Psoas muscle (tissue), 8 donors: ENCODE data around the gene GAS6. TPM values are rescaled to one million over a fixed set of nuclear protein-coding genes. Genes with fewer than 3 reads are reported as not detected.

Experiments
- ATAC-seq, 4 donors: fragments of 200-7000 bp; cut with Tn5 transposase; one replicate each; pipeline ENCODE4 v1.9.1; 2020; ENCODE audit warnings: moderate library complexity in 3 of 4, mild to moderate bottlenecking in 2 of 4
- DNase-seq, 2 donors: peaks; one replicate each; pipeline ENCODE4 v3.0.0-alpha.2; 2020
- H3K27ac ChIP-seq: fragments of 200-600 bp; one replicate; pipeline ENCODE4 v1.8.0; 2022
- H3K27me3 ChIP-seq, 3 donors: fragments of 200-600 bp in 1 of 3; one replicate each; pipeline versions ENCODE4 v1.6.1 to v1.8.0; 2013 to 2022; ENCODE audit warnings: low read length in 2 of 3, mild to moderate bottlenecking in 2 of 3, moderate library complexity in 1 of 3; ENCODE audit not compliant: insufficient read depth in 3 of 3
- H3K36me3 ChIP-seq, 2 donors: fragments of 200-600 bp in 1 of 2; one replicate each; pipeline versions ENCODE4 v1.6.1 to v1.8.0; 2013 to 2022; ENCODE audit warnings: low read depth in 1 of 2, mild to moderate bottlenecking in 1 of 2, moderate library complexity in 1 of 2; ENCODE audit not compliant: insufficient read depth in 1 of 2
- H3K4me1 ChIP-seq: fragments of 200-600 bp; one replicate; pipeline ENCODE4 v1.8.0; 2022
- H3K4me3 ChIP-seq: fragments of 200-600 bp; one replicate; pipeline ENCODE4 v1.8.0; 2022; ENCODE audit warnings: mild to moderate bottlenecking
- H3K9me3 ChIP-seq: fragments of 200-600 bp; one replicate; pipeline ENCODE4 v1.8.0; 2022
- CTCF ChIP-seq: fragments of 200-600 bp; IDR thresholded peaks from one replicate; pipeline ENCODE4 v1.8.0; 2022; ENCODE audit warnings: antibody characterized with exemption
- WGBS, 3 donors: extraction: QIAGEN DNeasy Blood & Tissue Kit; methylation state at CpG; one replicate each; pipeline versions ENCODE4 v1.1.6 to v1.1.7; 2013; 5-methylcytosine and 5-hydroxymethylcytosine counted together
- intact Hi-C, 2 donors: fragments of 100-400 bp; cut with DNase I; formaldehyde crosslinking; loops; one replicate each; pipeline versions ENCODE4 v1.11.0 to v1.14.2; 2022
- polyA plus RNA-seq, 3 donors: library from polyadenylated mRNA; stranded (reverse); fragments of 200-250 nt; gene quantifications; one replicate each; pipeline ENCODE4 v1.2.3, GENCODE V29; 2013
- total RNA-seq, 4 donors: library from RNA; stranded (reverse); fragmentation: NEBNext Ultra II Directional in 2 of 4; extraction: Animal tissue kit (Norgen Biotek cat#: 25700) in 2 of 4; gene quantifications; one replicate each; pipeline versions ENCODE4 v1.2.1 to v1.2.4, GENCODE V29; 2021 to 2023
- donor health status: healthy with polysubstance abuse.
- donor health status: DM: no; HTN: no; CAD: no; lungs with moderate emphysema.
- donor health status: Bipolar disorder and iron deficiency.
- donor health status: healthy.
- donor health status: DM: yes; HTN: yes; CAD: no.
- donor health status: DM: no; HTN: no; CAD: no.
- donor health status: DM: no; HTN: no; CAD: no.
- donor health status: DM: yes; HTN: yes; CAD: no.

GAS6 gene
- total and polyA plus RNA-seq, 7 donors, result 51.6 to 103 (median 65.8) TPM

- Histone ChIP-seq H3K4me1 (no peaks in the 10 kb centered on the region), H3K36me3 (no peaks in the 10 kb centered on the region), H3K27ac (no peak overlapping the region), H3K27me3 (no peaks in the 10 kb centered on the region), H3K9me3 (no peaks in the 10 kb centered on the region), H3K4me3 (no peak overlapping the region)
- ATAC-seq, result no peak
- intact Hi-C loops, result no loop called here
- WGBS, 3 donors, result 85 to 90% (median 89%) methylated on average over 4 of the region's 4 CpGs
- TF ChIP-seq CTCF, result no peak
- DNase-seq, result no peak
Measured at GRCh38 chr13:113889467-113889866, 25.6 kb upstream of the GAS6 start.

DNA sequence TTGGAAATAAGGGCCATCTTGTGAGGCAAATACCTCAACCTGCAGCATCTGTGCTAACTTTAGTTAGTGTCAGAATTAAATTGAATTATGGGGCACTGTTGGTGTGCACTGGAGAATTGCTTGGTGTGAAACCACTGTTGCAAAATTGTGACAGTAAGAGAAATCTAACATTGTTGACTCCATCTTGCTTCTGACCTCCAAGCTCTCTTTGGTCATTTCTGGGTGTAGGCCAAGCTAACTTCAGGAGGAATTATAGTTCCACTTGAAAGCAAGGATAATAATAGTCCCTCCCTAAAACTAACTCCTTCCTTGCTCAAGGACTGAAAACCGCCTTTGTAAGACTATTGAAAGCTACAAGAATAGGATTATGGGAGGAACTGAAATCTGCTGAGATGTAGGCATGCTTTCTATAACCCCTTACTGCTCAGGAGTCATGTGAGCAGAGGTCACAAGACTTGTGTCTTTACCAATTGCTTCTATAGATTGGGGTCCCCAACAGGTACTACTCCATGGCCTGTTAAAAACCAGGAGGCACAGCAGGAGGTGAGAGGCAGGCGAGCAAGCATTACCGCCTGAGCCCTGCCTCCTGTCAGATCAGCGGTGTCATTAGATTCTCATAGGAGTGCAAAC, 24.9 kb upstream of the GAS6 start:
- no peaks in the 10 kb centered on the region for H3K4me1 ChIP-seq
- no peak overlapping the region for H3K4me3 ChIP-seq
- TF ChIP-seq CTCF, result no peak
- no peaks in the 10 kb centered on the region for H3K9me3 ChIP-seq
- DNase-seq, result no peak
- intact Hi-C loops, result no loop called here
- H3K27ac ChIP-seq, result no peak overlapping the region
- no peaks in the 10 kb centered on the region for H3K36me3 ChIP-seq
- no peak for ATAC-seq
- no peaks in the 10 kb centered on the region for H3K27me3 ChIP-seq
- 96 to 98% (median 97%) methylated on average over 4 of the region's 4 CpGs for WGBS, 3 donors

DNA sequence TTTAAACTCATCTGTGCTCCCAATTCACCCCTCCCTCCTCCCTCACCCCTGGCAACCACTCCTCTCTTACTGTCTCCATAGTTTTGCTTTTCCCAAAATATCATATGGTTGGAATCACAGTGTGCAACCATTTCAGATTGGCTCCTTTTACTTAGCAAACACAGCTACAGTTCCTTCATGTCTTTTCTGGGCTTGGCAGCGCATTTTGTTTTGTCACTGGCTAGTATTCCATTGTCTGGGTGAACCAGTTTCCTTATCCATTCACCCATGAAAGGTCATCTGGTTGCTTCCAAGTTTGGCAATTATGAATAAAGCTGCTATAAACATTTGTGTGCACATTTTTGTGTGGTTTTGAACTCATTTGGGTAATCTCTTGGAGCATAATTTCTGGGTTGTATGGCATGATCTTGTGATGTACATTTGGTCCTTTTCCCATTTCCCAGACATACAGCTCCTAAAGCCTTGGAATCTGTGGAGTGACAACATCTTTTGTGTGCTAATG, 23.9 kb upstream of the GAS6 start:
- Histone ChIP-seq H3K27ac (no peak overlapping the region), H3K4me3 (no peak overlapping the region), H3K36me3 (no peaks in the 10 kb centered on the region), H3K27me3 (no peaks in the 10 kb centered on the region), H3K9me3 (no peaks in the 10 kb centered on the region), H3K4me1 (no peaks in the 10 kb centered on the region)
- 77 to 88% (median 82%) methylated on average over 1 of the region's 1 CpG for WGBS, 3 donors
- peak in 2 of 4 donors; percentile 3 to 42 for ATAC-seq
- TF ChIP-seq CTCF, result no peak
- DNase-seq, result no peak
- intact Hi-C loops, result no loop called here

DNA sequence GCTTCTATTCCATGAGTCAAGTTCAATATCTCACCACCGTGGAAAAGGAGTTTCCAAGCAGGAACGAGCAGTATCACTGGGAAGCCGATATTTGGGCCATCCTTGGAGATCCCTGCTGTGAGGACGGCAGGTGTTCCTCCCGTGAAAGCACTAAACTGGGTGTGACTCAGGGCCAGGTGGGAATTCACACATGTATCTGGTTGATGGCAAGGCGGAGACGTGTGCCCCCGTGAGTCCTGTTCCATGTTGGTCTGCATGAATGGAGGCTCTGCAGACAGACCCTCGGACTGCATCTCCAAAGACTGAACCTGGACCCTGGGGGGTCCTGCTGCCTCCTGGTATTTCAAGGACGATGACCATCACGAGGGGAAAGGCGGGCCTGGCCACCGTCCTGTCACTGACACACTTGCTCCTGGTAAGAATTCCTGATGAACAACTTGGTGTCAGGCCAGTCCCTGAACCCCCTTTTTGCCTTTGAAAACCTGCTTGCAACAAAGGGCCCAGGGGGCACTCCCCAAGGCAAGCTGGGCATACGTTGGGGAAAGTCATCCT, 22.8 kb upstream of the GAS6 start:
- Histone ChIP-seq H3K4me1 (peaks cover 11% of the 10 kb centered on the region), H3K36me3 (no peaks in the 10 kb centered on the region), H3K27me3 (no peaks in the 10 kb centered on the region), H3K9me3 (no peaks in the 10 kb centered on the region), H3K4me3 (no peak overlapping the region), H3K27ac (no peak overlapping the region)
- TF ChIP-seq CTCF, result no peak
- intact Hi-C loops, result no loop called here
- DNase-seq (no peak), ATAC-seq (no peak)
- 69 to 76% (median 75%) methylated on average over 14 of the region's 14 CpGs for WGBS, 3 donors
